ENCODE results near the gene KCNH2. TPM values are rescaled to one million over a fixed set of nuclear protein-coding genes. Genes with fewer than 3 reads are reported as not detected.
A peak's percentile ranks its signal among the peaks of the same experiment; 100 is the strongest.

Gene KCNH2
- total and polyA plus RNA-seq, 10 donors = 0.67 to 5.1 (median 2.3) TPM

- DNase-seq = no peak
- intact Hi-C loops (cut with DNase I; ENCODE audit: low total_unique reads) = no loop called here
- TF ChIP-seq POLR2AphosphoS5 (IDR thresholded peaks at IDR 0.05) = no peak
- TF ChIP-seq, protein P1, sequence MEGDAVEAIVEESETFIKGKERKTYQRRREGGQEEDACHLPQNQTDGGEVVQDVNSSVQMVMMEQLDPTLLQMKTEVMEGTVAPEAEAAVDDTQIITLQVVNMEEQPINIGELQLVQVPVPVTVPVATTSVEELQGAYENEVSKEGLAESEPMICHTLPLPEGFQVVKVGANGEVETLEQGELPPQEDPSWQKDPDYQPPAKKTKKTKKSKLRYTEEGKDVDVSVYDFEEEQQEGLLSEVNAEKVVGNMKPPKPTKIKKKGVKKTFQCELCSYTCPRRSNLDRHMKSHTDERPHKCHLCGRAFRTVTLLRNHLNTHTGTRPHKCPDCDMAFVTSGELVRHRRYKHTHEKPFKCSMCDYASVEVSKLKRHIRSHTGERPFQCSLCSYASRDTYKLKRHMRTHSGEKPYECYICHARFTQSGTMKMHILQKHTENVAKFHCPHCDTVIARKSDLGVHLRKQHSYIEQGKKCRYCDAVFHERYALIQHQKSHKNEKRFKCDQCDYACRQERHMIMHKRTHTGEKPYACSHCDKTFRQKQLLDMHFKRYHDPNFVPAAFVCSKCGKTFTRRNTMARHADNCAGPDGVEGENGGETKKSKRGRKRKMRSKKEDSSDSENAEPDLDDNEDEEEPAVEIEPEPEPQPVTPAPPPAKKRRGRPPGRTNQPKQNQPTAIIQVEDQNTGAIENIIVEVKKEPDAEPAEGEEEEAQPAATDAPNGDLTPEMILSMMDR (IDR thresholded peaks at IDR 0.05 in 8 of 11, conservative IDR thresholded peaks at IDR 0.05 in 3 of 11) = no peak
- no peak for TF ChIP-seq POLR2A (IDR thresholded peaks at IDR 0.05)
- Histone ChIP-seq H3K9me3 (no peaks in the 10 kb centered on the region), H3K27ac (no peak overlapping the region), H3K4me3 (no peak overlapping the region), H3K27me3 (replicated peaks in 1 of 7) (peaks cover 0 to 86% (median 32%) of the 10 kb centered on the region in 7 donors), H3K4me1 (peaks cover 0 to 29% (median 4%) of the 10 kb centered on the region in 6 donors), H3K36me3 (no peaks in the 10 kb centered on the region)
- WGBS, 5 donors = 86 to 94% (median 91%) methylated on average over 8 to 9 of the region's 9 CpGs
These were observed 21.6 kb downstream of the KCNH2 start for GRCh38 chr7:150956395-150957132.

DNA sequence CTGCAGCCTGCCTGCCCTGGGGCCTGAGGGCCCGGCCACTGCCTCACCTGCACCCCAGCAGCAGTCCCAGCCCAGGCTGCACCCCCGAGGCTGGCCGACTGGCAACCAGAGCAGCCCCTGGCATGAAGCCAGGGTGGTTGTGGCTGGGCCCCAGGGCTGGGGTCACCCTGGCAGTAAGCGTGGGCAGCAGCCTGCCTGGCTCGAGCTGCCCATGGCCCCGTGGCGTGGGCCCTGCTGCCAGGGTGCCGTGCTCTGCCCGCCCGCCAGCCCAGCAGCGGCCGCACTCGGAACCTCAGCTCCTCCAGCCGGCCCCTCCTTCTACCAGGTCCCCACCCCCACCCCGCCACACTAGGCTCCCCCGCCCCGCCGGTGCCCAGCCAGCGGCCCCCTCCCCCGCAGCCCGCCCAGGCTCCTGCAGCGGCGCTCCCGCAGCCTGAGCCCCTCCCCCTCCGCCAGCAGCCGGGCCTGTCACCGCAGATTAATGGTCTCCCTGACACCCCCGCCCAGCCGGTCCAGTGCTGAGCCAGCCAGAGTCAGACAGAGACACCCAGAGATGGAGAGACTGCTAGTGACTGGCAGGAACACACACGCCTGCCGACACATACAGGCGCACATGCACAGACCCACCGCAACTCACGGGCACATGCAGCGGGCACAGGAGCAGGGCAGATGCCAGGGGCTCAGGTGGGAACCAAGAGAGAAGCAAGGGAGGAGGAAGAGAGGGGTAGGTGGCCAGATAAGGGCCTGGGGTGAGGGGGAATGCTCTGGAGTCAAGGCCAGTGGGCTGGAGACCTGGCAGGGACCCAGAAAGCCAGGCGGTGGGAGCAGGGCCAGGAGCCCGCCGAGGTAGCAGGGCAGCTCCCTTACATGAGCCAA, 22.4 kb downstream of the KCNH2 start:
- no peaks in the 10 kb centered on the region for H3K36me3 ChIP-seq
- WGBS, 5 donors = 20 to 54% (median 22%) methylated on average over 10 to 38 of the region's 38 CpGs
- peak overlapping the region in 1 of 8 donors; percentile 25 for H3K4me3 ChIP-seq
- H3K27me3 ChIP-seq (replicated peaks in 1 of 7) = peaks cover 0 to 78% (median 32%) of the 10 kb centered on the region in 7 donors
- no peak for DNase-seq
- intact Hi-C loops (cut with DNase I; ENCODE audit: low total_unique reads) = no loop called here
- peaks cover 0 to 29% (median 4%) of the 10 kb centered on the region in 6 donors for H3K4me1 ChIP-seq
- peak overlapping the region in 2 of 8 donors; percentile 11 to 37 for H3K27ac ChIP-seq
- no peak for TF ChIP-seq POLR2AphosphoS5 (IDR thresholded peaks at IDR 0.05)
- no peak for TF ChIP-seq POLR2A (IDR thresholded peaks at IDR 0.05)
- TF ChIP-seq, protein P1 (IDR thresholded peaks at IDR 0.05 in 8 of 11, conservative IDR thresholded peaks at IDR 0.05 in 3 of 11) = no peak
- no peaks in the 10 kb centered on the region for H3K9me3 ChIP-seq

GRCh38 chr7:150954986-150955518, 23.1 kb downstream of the KCNH2 start:
- Histone ChIP-seq H3K4me1 (peaks cover 0 to 29% (median 4%) of the 10 kb centered on the region in 6 donors), H3K36me3 (no peaks in the 10 kb centered on the region), H3K9me3 (no peaks in the 10 kb centered on the region), H3K27ac (peak overlapping the region in 2 of 8 donors; percentile 11 to 37), H3K27me3 (replicated peaks in 1 of 7) (peaks cover 0 to 71% (median 32%) of the 10 kb centered on the region in 7 donors), H3K4me3 (peak overlapping the region in 1 of 8 donors; percentile 25)
- 65 to 87% (median 75%) methylated on average over 9 to 21 of the region's 21 CpGs for WGBS, 5 donors
- TF ChIP-seq POLR2A (IDR thresholded peaks at IDR 0.05) (no peak), POLR2AphosphoS5 (IDR thresholded peaks at IDR 0.05) (no peak)
- TF ChIP-seq, protein P1 (IDR thresholded peaks at IDR 0.05 in 8 of 11, conservative IDR thresholded peaks at IDR 0.05 in 3 of 11) = no peak
- intact Hi-C loops (cut with DNase I; ENCODE audit: low total_unique reads) = no loop called here
- no peak for DNase-seq
